Keratinocyte (primary cell): ENCODE data around the gene PCCA.

Experiments
- EZH2 ChIP-seq: IDR thresholded peaks from one replicate; pipeline ENCODE4 v1.6.1; 2012; ENCODE audit warnings: inconsistent platforms, mild to moderate bottlenecking, low read length, moderate library complexity
- TF ChIP-seq, protein P1 (sequence below), 3 experiments: IDR thresholded peaks in 1 of 3; conservative IDR thresholded peaks in 1 of 3; optimal IDR thresholded peaks in 1 of 3; 2 replicates in 2 of 3; 3 replicates in 1 of 3; pipeline versions ENCODE3 to v1.5.1; 2011; ENCODE audit warnings: low read length in 3 of 3, mild to moderate bottlenecking in 3 of 3, moderate library complexity in 2 of 3, control low read depth in 1 of 3, inconsistent platforms in 1 of 3; ENCODE audit not compliant: insufficient read depth in 2 of 3; ENCODE audit errors: extremely low read depth in 1 of 3

- TF ChIP-seq EZH2 = no peak
- TF ChIP-seq, protein P1, sequence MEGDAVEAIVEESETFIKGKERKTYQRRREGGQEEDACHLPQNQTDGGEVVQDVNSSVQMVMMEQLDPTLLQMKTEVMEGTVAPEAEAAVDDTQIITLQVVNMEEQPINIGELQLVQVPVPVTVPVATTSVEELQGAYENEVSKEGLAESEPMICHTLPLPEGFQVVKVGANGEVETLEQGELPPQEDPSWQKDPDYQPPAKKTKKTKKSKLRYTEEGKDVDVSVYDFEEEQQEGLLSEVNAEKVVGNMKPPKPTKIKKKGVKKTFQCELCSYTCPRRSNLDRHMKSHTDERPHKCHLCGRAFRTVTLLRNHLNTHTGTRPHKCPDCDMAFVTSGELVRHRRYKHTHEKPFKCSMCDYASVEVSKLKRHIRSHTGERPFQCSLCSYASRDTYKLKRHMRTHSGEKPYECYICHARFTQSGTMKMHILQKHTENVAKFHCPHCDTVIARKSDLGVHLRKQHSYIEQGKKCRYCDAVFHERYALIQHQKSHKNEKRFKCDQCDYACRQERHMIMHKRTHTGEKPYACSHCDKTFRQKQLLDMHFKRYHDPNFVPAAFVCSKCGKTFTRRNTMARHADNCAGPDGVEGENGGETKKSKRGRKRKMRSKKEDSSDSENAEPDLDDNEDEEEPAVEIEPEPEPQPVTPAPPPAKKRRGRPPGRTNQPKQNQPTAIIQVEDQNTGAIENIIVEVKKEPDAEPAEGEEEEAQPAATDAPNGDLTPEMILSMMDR (optimal IDR thresholded peaks at IDR 0.05 in 1 of 3, IDR thresholded peaks at IDR 0.05 in 1 of 3, conservative IDR thresholded peaks at IDR 0.05 in 1 of 3; ENCODE audit: extremely low read depth in 1 of 3, insufficient read depth in 2 of 3, low read length in 3 of 3) = no peak
These were observed 29.1 kb upstream of the PCCA start for GRCh38 chr13:100059827-100060226.
